ENCODE measurements around the gene GGNBP2.

GGNBP2 gene

DNA sequence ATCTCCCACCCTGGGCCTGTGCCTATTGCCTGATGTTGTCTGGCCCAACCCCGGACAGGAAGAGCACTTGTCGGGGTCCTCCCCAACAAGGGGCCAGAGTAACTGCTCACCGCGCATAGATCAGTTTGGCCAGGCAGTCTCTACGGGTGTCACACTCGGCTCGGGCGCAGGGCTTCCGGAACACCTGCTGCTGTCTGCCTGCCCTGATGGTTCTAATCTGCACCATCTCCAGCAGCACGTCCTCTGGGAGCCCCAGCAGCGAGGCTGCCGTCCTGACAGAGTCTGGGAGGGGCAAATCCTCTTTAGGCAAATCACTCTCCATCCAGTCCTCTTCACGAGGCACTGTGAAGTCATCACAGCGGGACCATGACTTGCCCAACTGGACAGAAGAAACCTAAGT lies 34.1 kb upstream of the GGNBP2 start:
- DNase-seq = no peak
- intact Hi-C loops (cut with DNase I) = no loop called here

DNA sequence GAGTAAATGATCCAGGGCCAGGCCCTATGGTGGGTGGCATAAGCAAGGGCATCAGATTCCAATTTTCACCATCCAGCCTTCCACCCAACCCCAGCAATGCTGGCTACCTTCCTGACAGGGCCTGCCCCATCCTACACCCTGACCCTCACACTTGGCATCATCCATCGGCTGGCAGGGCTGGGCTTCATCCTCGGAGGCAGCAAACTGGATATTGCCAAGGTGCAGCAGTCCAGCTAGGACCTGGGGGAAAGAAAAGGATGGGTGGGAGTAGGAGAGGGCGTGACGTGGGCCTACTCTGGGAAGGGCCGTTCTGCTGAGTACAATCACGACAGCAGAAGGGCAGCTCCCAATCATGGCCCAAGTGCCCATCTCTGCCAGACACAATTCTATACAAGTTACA lies 33.5 kb upstream of the GGNBP2 start:
- intact Hi-C loops (cut with DNase I) = no loop called here
- no peak for DNase-seq

DNA sequence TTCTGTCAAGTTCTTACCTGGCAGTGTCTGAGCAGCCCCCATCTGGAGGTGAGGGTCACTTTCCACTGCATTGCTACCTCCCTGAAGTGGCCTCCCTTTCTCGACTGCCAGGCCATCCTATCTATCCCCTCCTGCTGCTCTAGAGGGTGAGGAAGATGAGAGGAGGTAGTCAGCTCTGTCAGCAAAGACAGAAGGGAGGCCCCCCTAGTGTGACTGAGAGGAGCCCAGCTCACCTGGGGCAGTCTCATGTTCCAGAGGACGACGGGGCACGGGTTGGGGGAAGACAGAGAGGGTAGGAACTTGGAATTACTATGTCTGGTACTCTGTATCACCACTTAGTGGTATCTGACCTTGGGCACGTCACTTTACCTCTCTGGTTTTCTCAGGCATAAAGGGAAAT lies 32.1 kb upstream of the GGNBP2 start:
- no peak for DNase-seq
- intact Hi-C loops (cut with DNase I) = no loop called here

DNA sequence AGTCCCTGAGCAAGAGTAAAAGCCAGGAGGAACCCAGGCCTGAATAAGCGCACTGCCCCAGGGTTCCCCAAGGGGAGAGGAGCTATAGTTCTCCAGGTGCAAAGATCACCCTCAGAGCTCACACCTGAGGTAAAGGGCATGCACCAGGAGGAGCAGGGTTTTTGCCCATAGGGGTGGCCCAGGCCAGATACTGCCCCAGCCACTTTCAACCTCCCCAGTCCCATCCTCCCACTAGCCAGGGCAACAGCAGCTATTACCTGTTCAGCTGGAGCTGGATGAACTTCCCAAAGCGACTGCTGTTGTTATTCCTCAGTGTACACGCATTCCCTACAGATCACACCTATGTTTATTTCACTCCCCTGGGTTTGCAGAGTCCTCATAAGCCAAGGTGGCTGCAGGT lies 29.9 kb upstream of the GGNBP2 start:
- DNase-seq = no peak
- intact Hi-C loops (cut with DNase I) = no loop called here

DNA sequence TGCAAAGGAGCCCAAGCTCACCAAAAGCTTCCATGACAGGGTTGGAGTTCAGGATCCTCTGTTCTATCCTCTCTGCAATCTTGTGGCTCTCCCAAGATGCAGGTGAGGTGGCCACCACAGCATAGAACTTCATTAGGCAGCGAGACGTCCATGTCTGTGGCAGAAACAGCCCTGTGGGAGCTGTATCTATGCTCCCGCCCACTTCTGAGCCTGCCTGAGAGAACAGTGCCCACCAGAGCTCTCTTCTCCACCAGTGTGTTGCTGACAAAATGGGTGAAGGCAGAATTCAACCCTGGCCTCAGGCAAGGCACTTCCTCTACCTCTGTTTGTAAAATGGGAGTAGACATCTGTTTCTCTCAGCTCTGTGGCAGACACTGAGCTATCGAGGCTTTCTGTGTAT lies 28.9 kb upstream of the GGNBP2 start:
- no peak for DNase-seq
- intact Hi-C loops (cut with DNase I) = no loop called here

DNA sequence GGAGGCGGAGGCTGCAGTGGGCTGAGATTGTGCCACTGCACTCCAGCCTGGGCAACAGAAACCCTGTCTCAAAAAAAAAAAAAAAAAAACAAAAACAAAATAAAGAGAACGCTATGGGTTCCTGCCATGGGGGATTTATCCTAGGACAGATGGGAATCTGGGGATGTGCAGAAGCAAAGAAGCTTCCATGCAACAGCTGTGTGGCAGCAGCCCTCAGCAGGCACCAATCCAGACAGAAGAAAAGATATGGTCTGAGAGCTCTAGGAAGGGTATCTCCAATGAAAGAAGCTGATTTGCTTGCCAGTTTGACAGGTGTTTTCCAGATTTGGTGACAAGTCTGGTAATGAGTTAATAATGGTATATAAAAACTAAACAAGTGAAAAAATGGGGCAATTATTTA lies 21.6 kb upstream of the GGNBP2 start:
- intact Hi-C loops (cut with DNase I) = no loop called here
- no peak for DNase-seq

DNA sequence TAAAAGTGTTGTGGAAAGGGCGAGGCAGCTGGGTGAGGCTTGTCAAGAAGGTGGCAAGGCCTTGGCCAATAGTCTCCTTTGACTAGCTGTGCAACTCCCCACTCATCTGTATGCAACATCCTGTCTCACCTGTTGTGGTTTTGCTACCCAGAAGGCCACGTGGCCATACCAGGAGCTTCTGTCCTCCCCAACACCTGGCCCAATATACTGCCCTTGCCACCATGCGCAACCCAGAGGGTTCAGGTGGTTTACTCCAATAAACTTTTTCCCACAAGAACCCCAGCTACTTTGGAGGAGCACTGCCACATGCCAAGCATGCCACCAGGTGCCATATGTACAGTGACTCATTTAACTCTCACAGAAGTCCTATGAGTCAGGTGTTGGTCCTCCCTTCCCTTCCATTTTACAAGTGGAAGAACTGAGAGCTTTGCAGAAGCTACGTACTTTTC lies 20.3 kb upstream of the GGNBP2 start:
- intact Hi-C loops (cut with DNase I) = no loop called here
- DNase-seq = peak in 1 of 42 donors; percentile 2

DNA sequence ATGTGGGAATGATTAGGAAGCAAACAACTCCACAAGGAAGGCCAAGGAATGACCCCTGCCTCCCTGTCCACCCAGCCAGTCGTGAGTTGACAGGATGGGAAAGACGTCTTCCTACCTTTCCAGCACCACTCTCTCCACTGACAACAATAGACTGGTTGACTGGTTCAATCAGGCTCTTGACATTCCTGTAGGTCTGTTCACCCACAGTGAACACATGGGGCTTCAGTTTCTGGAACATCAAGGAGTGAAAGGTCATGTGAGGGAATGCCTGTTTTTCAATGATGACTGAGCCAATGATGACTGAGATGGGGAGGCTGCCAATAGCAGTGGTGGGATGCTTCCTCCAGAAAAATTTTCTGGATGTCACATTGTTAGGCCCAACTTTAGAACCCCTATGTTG lies 19.6 kb upstream of the GGNBP2 start:
- DNase-seq = no peak
- intact Hi-C loops (cut with DNase I) = no loop called here

DNA sequence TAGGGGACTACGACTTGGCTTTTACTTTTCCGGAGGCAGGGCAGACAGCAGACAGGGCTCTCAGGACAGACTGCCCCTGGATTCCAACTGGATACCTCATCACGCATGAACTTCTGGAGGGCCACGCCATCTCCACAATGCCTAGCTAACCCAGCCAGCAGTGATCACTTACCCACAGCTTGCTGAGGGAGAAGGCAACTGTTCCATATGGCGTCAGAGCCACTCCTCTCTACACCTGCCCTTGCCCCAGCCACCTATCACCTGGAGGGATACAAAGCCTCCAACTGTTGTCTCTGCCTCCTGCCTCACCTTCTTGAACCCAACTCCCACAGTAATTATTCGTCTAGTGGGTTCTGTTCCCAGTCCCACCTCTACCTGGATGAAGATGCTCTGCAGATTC lies 18.8 kb upstream of the GGNBP2 start:
- peak in 3 of 42 donors; percentile 4 to 32 (median 20) for DNase-seq
- intact Hi-C loops (cut with DNase I) = no loop called here

DNA sequence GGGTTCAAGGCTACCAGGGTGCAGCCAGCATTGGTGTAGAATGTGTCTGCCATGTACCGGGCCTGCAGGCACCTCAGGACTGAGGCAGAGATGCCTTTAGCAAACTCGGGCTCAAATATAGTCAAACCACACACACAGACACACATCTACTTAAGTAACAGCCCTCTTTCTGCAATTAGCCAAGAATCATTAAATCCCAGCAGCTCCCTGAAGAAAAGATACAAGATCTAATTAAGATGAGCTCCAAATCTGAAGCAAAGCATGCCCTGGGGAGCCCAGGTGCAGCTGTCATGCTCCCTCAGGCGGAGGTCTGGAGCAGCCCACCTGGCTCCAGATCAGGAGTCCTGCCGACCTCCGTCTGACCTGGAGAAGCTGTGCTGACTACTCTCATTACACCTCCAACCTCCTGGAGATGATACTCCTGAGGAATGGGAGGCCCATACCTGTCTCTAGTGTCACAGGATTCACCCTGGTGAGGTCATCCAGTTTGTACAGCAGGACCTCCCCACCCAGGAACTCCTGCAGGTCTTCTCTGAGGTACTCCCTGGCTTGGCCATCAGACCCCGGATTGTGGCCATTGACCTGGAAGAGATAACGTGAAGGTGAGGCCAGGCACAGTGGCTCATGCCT lies 17.0 kb upstream of the GGNBP2 start:
- intact Hi-C loops (cut with DNase I) = no loop called here
- peak in 1 of 42 donors; percentile 29 for DNase-seq

DNA sequence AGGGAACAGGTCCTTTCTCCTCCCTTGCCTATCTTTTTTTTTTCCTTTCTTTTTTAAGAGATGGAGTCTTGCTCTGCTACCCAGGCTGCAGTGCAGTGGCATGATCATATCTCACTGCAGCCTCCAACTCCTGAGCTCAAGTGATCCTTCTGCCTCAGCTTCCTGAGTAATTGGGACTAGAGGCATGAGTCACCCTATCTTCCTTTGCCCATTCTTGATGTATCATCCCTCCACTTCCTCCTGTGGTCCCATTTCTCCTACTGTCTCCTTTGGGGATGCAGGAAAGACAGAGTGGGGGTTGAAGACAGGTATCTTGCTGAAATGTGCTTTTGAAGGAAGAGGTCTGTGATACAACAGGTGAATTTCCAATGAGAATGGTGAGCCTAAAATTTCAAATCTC lies 15.6 kb upstream of the GGNBP2 start:
- no peak for DNase-seq
- intact Hi-C loops (cut with DNase I) = no loop called here

DNA sequence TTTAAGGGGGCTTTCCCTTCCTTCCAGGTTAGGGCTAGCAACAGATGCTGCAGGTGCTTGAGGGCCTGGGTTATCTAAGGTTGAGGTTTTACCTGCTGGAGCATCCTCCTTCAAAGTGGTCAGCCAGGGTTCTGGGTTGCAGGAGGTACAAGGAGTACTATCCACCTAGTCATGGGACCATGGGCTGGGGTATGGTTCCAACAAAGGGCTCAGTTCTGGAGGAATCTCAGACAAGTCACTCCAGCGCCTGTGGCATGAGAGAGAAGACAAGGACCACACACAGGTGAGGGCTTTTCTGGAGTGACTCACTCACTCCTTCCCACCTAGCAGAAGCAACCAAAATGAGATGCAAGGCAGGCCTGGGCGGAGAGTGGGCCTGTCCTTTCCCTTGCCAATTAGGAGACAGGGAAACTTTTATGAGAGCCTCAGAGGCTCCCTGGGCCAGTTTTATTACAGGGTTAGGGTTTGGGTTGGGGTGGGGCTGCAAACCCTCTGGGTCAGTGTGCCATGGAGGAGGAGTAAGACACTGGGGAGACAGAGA lies 12.2 kb upstream of the GGNBP2 start:
- no peak for DNase-seq
- intact Hi-C loops (cut with DNase I) = no loop called here

DNA sequence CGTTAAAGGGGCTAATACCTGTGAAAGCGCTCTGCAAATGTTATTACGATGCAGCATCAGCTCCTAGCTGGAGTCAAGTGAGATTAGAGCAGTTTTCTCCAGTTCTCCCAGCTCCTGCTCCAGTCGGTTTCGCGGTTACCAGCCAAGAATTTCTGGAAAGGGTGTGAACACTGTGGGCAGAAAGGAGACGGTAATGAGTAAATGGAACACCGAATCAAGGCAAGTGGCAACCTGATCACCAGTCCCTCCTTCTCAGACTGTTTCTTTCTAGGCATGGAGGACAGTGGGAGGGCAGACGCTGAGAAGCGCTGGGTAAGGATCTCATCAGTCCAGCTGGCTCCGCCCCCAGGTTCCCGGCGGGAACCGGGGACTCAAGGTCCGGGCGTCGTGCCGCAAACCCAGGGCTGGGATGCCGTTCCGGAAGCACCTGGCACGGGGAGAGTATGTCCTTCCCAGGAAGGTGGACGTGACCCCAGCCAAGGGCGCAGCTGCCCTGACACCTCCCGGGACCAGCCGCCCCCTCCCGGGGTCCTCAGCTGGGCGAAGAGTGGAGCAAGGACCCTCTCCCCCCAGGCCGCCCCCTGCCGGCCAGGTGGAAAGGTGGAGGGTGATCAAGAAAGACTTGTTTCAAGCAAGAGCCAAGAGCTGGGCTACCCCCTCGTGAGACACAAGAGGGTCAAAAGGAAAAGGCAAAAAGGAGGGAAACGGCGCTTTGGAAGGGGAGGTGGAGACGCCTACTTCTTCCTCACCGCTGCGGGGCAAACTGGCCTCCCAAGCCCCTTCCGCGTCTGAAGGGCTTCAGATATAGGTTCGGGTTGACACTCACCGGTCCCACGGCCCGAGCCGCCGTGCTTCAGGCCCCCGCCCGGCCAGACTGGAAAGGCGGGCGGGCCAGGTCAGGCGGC lies 10.5 kb upstream of the GGNBP2 start:
- peak in 27 of 42 donors; percentile 9 to 50 (median 21) for DNase-seq
- intact Hi-C loops (cut with DNase I) = no loop called here

DNA sequence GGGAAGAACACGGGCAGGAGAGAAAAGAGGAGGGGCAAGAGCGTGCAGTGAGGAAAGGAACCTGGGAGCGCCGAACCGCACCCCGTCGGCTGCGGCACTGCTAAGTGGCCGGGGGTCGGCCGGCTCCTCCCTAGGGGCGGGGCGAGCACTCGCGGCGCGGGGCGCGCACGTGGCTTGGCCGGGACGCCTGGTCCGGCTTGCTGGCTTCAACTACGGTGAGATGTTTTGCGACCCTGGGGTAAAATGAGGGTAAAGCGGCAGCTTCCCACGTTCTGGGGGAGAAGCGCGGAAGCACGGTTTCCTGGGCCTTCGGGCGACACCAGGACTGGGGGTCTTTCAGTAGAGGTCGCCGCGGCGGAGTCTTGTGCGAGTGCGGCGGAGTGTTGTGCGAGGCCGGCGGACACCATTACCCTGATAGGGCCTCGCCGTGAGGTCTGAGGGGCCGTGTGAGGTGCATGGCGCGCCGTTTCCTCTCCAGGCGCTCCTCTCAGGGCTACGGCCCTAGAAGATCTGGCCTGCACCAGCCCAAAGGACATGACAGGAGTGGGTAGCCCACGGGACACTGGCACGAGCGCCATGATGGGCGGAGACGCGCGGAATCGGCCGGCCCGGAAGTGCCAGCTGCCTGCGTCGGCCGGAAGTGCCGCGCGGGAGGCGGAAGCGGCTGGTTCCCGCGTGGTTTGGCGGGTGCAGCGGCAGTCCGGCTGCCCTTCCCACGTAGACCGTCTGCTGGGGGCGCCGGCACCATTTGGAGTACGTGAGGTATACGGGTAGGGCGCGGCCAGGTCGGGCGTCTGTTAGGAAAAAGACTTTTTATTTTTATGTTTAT lies 9.7 kb upstream of the GGNBP2 start, which contains the start of the genes MYO19 and PIGW:
Gene MYO19 (minus strand): TSS at position 29 of the 829 bp plus-strand sequence. CDS start 2,330 bp downstream, outside the sequence.
Gene PIGW (plus strand): TSS at position 148 of the 829 bp plus-strand sequence. CDS start 2,115 bp downstream, outside the sequence.
- peak; percentile 59 to 93 (median 86) for DNase-seq
- intact Hi-C loops (cut with DNase I) = no loop called here

DNA sequence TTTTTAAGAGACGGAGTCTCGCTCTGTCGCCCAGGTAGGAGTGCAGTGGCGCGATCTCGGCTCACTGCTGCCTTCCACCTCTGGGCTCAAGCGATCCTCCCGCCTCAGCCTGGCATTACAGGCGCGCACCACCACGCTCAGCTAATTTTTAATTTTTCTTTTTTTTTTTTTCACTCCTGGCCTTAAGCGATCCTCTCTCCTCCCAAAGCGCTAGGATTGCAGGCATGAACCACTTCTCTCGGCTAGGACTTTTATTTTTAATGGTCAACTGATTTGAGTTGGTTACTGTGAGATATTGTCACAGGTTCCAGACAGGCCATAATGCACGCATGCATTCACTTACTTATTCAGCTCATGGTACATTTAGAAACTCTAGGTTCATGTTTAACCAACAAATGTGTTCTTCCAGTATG lies 9.0 kb upstream of the GGNBP2 start:
- DNase-seq = no peak
- intact Hi-C loops (cut with DNase I) = no loop called here

DNA sequence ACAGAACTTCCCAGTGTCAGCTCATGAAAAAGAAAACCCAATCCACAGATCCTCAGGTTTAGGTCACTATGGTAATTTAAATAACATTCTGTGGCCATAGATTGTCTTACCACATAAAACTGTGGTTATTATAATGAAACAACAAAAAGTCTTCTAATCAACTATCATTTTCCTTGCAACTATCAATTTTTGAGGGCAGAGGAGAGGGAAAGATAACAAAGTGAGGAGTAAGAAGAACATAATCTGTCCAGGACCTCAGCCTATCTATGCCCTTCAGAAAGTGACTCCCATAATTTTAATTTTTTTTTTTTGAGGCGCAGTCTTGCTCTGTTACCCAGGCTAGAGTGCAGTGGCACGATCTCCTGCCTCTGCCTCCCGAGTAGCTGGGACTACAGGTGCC lies 4.0 kb upstream of the GGNBP2 start:
- DNase-seq = no peak
- intact Hi-C loops (cut with DNase I) = loop anchor here (10.0 kb wide), 1 partner anchor 56 kb away; the partner anchor contains the start of gene ZNHIT3

DNA sequence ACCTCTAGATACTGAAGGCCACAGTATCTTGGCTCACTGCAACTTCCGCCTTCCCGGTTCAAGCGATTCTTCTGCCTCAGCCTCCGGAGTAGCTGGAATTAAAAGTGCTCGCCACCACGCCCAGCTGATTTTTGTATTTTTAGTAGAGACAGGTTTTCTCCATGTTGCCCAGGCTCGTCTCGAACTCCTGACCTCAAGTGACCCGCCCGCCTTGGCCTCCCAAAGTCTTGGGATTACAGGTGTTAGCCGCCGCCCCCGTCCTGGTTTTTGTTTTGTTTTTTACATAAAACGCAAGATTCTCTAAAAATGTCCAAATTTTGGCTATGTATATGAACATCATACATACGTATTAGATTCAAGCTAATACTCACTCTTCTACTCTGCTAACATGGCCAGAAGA lies 2.0 kb upstream of the GGNBP2 start:
- no peak for DNase-seq
- intact Hi-C loops (cut with DNase I) = loop anchor here (10.0 kb wide), 1 partner anchor 58 kb away; the partner anchor contains the start of gene ZNHIT3

DNA sequence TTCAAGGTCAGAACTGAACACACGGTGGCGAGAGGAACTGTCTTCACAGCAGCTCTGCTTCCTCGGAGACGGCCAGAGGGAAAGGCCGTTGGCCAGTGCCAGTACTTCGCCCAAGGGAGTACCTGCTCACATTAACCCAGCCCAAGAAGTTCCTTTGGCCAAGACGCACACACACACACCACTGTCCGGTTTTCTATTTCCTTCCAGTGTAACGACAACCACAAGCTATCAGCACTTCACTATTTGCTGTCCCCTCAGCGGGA lies 744 bp upstream of the GGNBP2 start:
- peak in 24 of 42 donors; percentile 15 to 66 (median 32) for DNase-seq

DNA sequence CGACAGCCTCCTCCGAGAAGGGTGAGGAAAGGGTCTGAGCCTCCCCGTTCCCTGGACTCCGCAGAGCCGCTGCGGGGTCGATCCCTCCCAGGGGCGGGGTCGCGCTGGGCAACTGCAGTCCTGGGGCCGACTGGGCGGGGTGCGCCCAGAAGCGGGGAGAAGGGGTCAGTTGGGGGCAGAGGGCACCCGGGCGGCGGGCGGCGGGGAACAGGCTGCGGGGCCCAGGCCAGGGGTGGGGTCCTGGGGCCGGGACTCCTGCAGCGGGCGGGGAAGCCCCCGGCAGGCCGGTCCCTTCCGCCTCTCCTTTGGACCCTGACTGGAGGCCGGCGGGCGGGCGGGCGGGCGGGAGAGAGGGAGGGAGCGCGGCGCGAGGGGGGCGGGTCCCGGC lies 352 bp downstream of the GGNBP2 start:
- peak in 3 of 42 donors; percentile 68 to 85 (median 77) for DNase-seq
- intact Hi-C loops (cut with DNase I) = loop anchor here (1.0 to 10.0 kb wide), 2 partner anchors 56 to 60 kb away; partner anchors contain the start of genes MRM1 and ZNHIT3

More for the DNA sequence above, 744 bp upstream of the GGNBP2 start:
- intact Hi-C loops (cut with DNase I) = loop anchor here (10.0 kb wide), 1 partner anchor 59 kb away; the partner anchor contains the start of gene ZNHIT3

Data from head of caudate nucleus (tissue), 42 donors.